ENCODE results near the gene TMEM263. TPM values are rescaled to one million over a fixed set of nuclear protein-coding genes. Genes with fewer than 3 reads are reported as not detected.

Gene TMEM263
- polyA plus RNA-seq, 3 donors, result 0.56 to 2.0 (median 1.7) TPM

GRCh38 chr12:106980944-106981343 lies 25.2 kb downstream of the TMEM263 start:
- peaks cover 0 to 3% (median 0%) of the 10 kb centered on the region in 3 donors for H3K27me3 Mint-ChIP-seq (ENCODE audit: low read depth in 3 of 3)
- intact Hi-C loops (cut with micrococcal nuclease), result no loop called here

GRCh38 chr12:106981788-106982187 lies 26.1 kb downstream of the TMEM263 start:
- no peaks in the 10 kb centered on the region for H3K79me2 ChIP-seq (ENCODE audit: insufficient read depth, low read length)
- no CpG with 5 or more reads among the region's 3 CpGs for WGBS (ENCODE audit: insufficient coverage)
- H4K20me1 ChIP-seq (ENCODE audit: insufficient read depth, low read length), result no peaks in the 10 kb centered on the region
- H3K27me3 Mint-ChIP-seq (ENCODE audit: low read depth in 3 of 3), result peaks cover 0 to 3% (median 0%) of the 10 kb centered on the region in 3 donors
- peaks cover 11 to 12% of the 10 kb centered on the region in 2 donors for H3K36me3 Mint-ChIP-seq
- H3K4me3 Mint-ChIP-seq, result no peak overlapping the region
- no peaks in the 10 kb centered on the region for H3K27me3 ChIP-seq (ENCODE audit: control insufficient read depth in 2 of 2, insufficient read depth in 2 of 2, low read length in 2 of 2)
- intact Hi-C loops (cut with micrococcal nuclease), result no loop called here
- H3K9ac ChIP-seq (ENCODE audit: insufficient read depth, low read length, poor library complexity, severe bottlenecking), result no peak overlapping the region
- peaks cover 9% of the 10 kb centered on the region in 2 donors for H3K4me1 ChIP-seq (ENCODE audit: control insufficient read depth in 1 of 2, insufficient read depth in 2 of 2, low read length in 2 of 2)
- H3K9me3 Mint-ChIP-seq, result peaks cover 0 to 2% (median 0%) of the 10 kb centered on the region in 7 donors
- H3K27ac Mint-ChIP-seq, result no peak overlapping the region
- H3K4me1 Mint-ChIP-seq, result peaks cover 6% of the 10 kb centered on the region
- no peaks in the 10 kb centered on the region for H3K36me3 ChIP-seq (replicated peaks in 1 of 2; ENCODE audit: control insufficient read depth in 1 of 2, insufficient read depth in 2 of 2, low read length in 2 of 2)
- H3K27ac ChIP-seq (ENCODE audit: low read depth in 1 of 2, low read length in 2 of 2), result no peak overlapping the region
- H3K4me2 ChIP-seq (replicated peaks; ENCODE audit: extremely low read depth, low read length, poor library complexity, severe bottlenecking), result no peak overlapping the region
- TF ChIP-seq CTCF (IDR thresholded peaks at IDR 0.05), result no peak
- no peaks in the 10 kb centered on the region for H3K9me3 ChIP-seq (replicated peaks in 1 of 2; ENCODE audit: control insufficient read depth in 1 of 2, insufficient read depth in 1 of 2, low read length in 2 of 2)
- no peak overlapping the region for H2AFZ ChIP-seq (ENCODE audit: insufficient read depth, low read depth, low read length, poor library complexity, severe bottlenecking)
- no peak overlapping the region for H3K4me3 ChIP-seq (replicated peaks in 1 of 3; ENCODE audit: low read depth in 2 of 3, low read length in 3 of 3)
- no peak for DNase-seq

More at GRCh38 chr12:106980944-106981343, 25.2 kb downstream of the TMEM263 start:
- H3K27ac ChIP-seq (ENCODE audit: low read depth in 1 of 2, low read length in 2 of 2), result no peak overlapping the region
- H3K4me3 ChIP-seq (replicated peaks in 1 of 3; ENCODE audit: low read depth in 2 of 3, low read length in 3 of 3), result no peak overlapping the region
- DNase-seq, result no peak
- 94% methylated on average over 3 of the region's 7 CpGs for WGBS (ENCODE audit: insufficient coverage)
- Mint-ChIP-seq H3K4me1 (no peaks in the 10 kb centered on the region), H3K4me3 (no peak overlapping the region), H3K27ac (no peak overlapping the region), H3K36me3 (peaks cover 11 to 14% of the 10 kb centered on the region in 2 donors), H3K9me3 (peaks cover 0 to 2% (median 0%) of the 10 kb centered on the region in 7 donors)
- TF ChIP-seq CTCF (IDR thresholded peaks at IDR 0.05), result no peak
- H4K20me1 ChIP-seq (ENCODE audit: insufficient read depth, low read length), result no peaks in the 10 kb centered on the region
- no peaks in the 10 kb centered on the region for H3K27me3 ChIP-seq (ENCODE audit: control insufficient read depth in 2 of 2, insufficient read depth in 2 of 2, low read length in 2 of 2)
- H3K9ac ChIP-seq (ENCODE audit: insufficient read depth, low read length, poor library complexity, severe bottlenecking), result no peak overlapping the region
- no peaks in the 10 kb centered on the region for H3K79me2 ChIP-seq (ENCODE audit: insufficient read depth, low read length)
- peaks cover 1 to 2% of the 10 kb centered on the region in 2 donors for H3K4me1 ChIP-seq (ENCODE audit: control insufficient read depth in 1 of 2, insufficient read depth in 2 of 2, low read length in 2 of 2)
- no peaks in the 10 kb centered on the region for H3K36me3 ChIP-seq (replicated peaks in 1 of 2; ENCODE audit: control insufficient read depth in 1 of 2, insufficient read depth in 2 of 2, low read length in 2 of 2)
- H2AFZ ChIP-seq (ENCODE audit: insufficient read depth, low read depth, low read length, poor library complexity, severe bottlenecking), result no peak overlapping the region
- no peak overlapping the region for H3K4me2 ChIP-seq (replicated peaks; ENCODE audit: extremely low read depth, low read length, poor library complexity, severe bottlenecking)
- H3K9me3 ChIP-seq (replicated peaks in 1 of 2; ENCODE audit: control insufficient read depth in 1 of 2, insufficient read depth in 1 of 2, low read length in 2 of 2), result no peaks in the 10 kb centered on the region

Measured in CD14-positive monocyte (primary cell).